Keratinocyte (primary cell): ENCODE measurements around the gene C16orf92. TPM values are rescaled to one million over a fixed set of nuclear protein-coding genes. Genes with fewer than 3 reads are reported as not detected.

Experiments used
- DNase-seq: peaks from one replicate; pipeline ENCODE4 v3.0.0-alpha.2; 2011; ENCODE audit warnings: low read depth, missing footprints, low spot score
- FAIRE-seq: peaks from 2 replicates; lab custom pipeline; 2011; peaks lifted over from hg19 to GRCh38; lab: Jason Lieb, UNC
- H2AFZ ChIP-seq: 2 replicates; pipeline ENCODE4 v1.6.0; 2012; ENCODE audit warnings: low read length, control low read depth, inconsistent platforms; ENCODE audit not compliant: control insufficient read depth
- H3K27ac ChIP-seq: 2 replicates; pipeline ENCODE4 v1.5.1; 2011; ENCODE audit warnings: low read length; ENCODE audit not compliant: control insufficient read depth, insufficient read depth
- H3K27me3 ChIP-seq: 3 replicates; pipeline ENCODE4 v1.6.0; 2011; ENCODE audit warnings: low read length; ENCODE audit not compliant: control insufficient read depth, insufficient read depth; ENCODE audit errors: extremely low read depth
- H3K36me3 ChIP-seq, 2 experiments: 2 replicates in 1 of 2; 3 replicates in 1 of 2; pipeline ENCODE4 v1.5.1; 2011; ENCODE audit warnings: low read length in 2 of 2, mild to moderate bottlenecking in 1 of 2; ENCODE audit not compliant: control insufficient read depth in 2 of 2, insufficient read depth in 2 of 2; ENCODE audit errors: extremely low read depth in 1 of 2
- H3K4me1 ChIP-seq: 3 replicates; pipeline ENCODE4 v1.5.1; 2011; ENCODE audit warnings: low read length; ENCODE audit not compliant: control insufficient read depth, insufficient read depth; ENCODE audit errors: extremely low read depth
- H3K4me2 ChIP-seq: 3 replicates; pipeline ENCODE4 v1.6.0; 2011; ENCODE audit warnings: low read depth, low read length; ENCODE audit not compliant: control insufficient read depth, insufficient read depth; ENCODE audit errors: extremely low read depth
- H3K4me3 ChIP-seq, 3 experiments: fragments of 200-600 bp in 1 of 3; sonication (generic) in 1 of 3; 2 replicates in 2 of 3; 3 replicates in 1 of 3; pipeline ENCODE4 v1.5.1; 2011 to 2016; ENCODE audit warnings: low read length in 3 of 3, mild to moderate bottlenecking in 3 of 3, control low read depth in 2 of 3, inconsistent platforms in 1 of 3, low read depth in 1 of 3, mixed read lengths in 1 of 3, mixed run types in 1 of 3, moderate library complexity in 1 of 3; ENCODE audit not compliant: control insufficient read depth in 2 of 3, insufficient read depth in 2 of 3; ENCODE audit errors: extremely low read depth in 1 of 3
- H3K79me2 ChIP-seq: 2 replicates; pipeline ENCODE4 v1.6.0; 2012; ENCODE audit warnings: low read length; ENCODE audit not compliant: control insufficient read depth, insufficient read depth
- H3K9ac ChIP-seq: 3 replicates; pipeline ENCODE4 v1.6.0; 2011; ENCODE audit warnings: low read length; ENCODE audit not compliant: control insufficient read depth, insufficient read depth; ENCODE audit errors: extremely low read depth
- H3K9me1 ChIP-seq: 3 replicates; pipeline ENCODE4 v1.6.0; 2011; ENCODE audit warnings: low read length; ENCODE audit not compliant: control insufficient read depth, insufficient read depth; ENCODE audit errors: extremely low read depth
- H3K9me3 ChIP-seq: 2 replicates; pipeline ENCODE4 v1.5.1; 2012; ENCODE audit warnings: low read depth, low read length; ENCODE audit not compliant: control insufficient read depth
- H4K20me1 ChIP-seq: 3 replicates; pipeline ENCODE4 v1.6.0; 2011; ENCODE audit warnings: low read length; ENCODE audit not compliant: control insufficient read depth, insufficient read depth; ENCODE audit errors: extremely low read depth
- CTCF ChIP-seq, 3 experiments: IDR thresholded peaks in 1 of 3; conservative IDR thresholded peaks in 1 of 3; optimal IDR thresholded peaks in 1 of 3; 2 replicates in 2 of 3; 3 replicates in 1 of 3; pipeline versions ENCODE3 to v1.5.1; 2011; ENCODE audit warnings: low read length in 3 of 3, mild to moderate bottlenecking in 3 of 3, moderate library complexity in 2 of 3, control low read depth in 1 of 3, inconsistent platforms in 1 of 3; ENCODE audit not compliant: insufficient read depth in 2 of 3; ENCODE audit errors: extremely low read depth in 1 of 3
- EZH2 ChIP-seq: IDR thresholded peaks from one replicate; pipeline ENCODE4 v1.6.1; 2012; ENCODE audit warnings: inconsistent platforms, mild to moderate bottlenecking, low read length, moderate library complexity
- dilution Hi-C: fragments of 300-500 bp; cut with MboI; formaldehyde crosslinking; loops from one replicate; pipeline ENCODE4 v1.7.0; 2020; ENCODE audit warnings: low sequenced_read_pairs; ENCODE audit not compliant: extremely low pct_ligation_motif_present
- polyA minus RNA-seq, 3 experiments: library from RNA; depleted of rRNA, polyadenylated mRNA; stranded (reverse); fragments of >200 nt; gene quantifications; 1 replicate in 1 of 3; 2 replicates in 1 of 3; 3 replicates in 1 of 3; pipeline ENCODE4 v1.2.3, GENCODE V29; 2011
- polyA plus RNA-seq, 5 experiments: library from polyadenylated mRNA; depleted of rRNA in 3 of 5; stranded (reverse) in 3 of 5; stranded (forward) in 1 of 5; unstranded in 1 of 5; fragments of >200 nt; gene quantifications; 1 replicate in 1 of 5; 2 replicates in 3 of 5; 3 replicates in 1 of 5; pipeline versions ENCODE4 v1.2.1 to v1.2.3, GENCODE V29; 2011 to 2012; ENCODE audit warnings: missing spikeins in 2 of 5, low read depth in 1 of 5, low replicate concordance in 1 of 5

Gene C16orf92, protein sequence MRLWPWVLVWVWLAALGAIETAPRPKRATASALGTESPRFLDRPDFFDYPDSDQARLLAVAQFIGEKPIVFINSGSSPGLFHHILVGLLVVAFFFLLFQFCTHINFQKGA
- polyA plus RNA-seq (not detected in 3 replicates), polyA minus RNA-seq (not detected in 3 replicates)
- not detected for polyA plus RNA-seq (2011; ENCODE audit: low read depth)
- not detected in 2 replicates for polyA plus RNA-seq (2011; cell fraction: cytosol; rRNA removed)
- not detected in 2 replicates for polyA plus RNA-seq (2011; cell fraction: nucleus; rRNA removed)
- not detected in 2 replicates for polyA plus RNA-seq (2012; ENCODE audit: low replicate concordance)
- polyA minus RNA-seq (2011; cell fraction: cytosol; rRNA and poly(A)+ RNA removed): not detected
- polyA minus RNA-seq (2011; cell fraction: nucleus; rRNA and poly(A)+ RNA removed): not detected in 2 replicates

- dilution Hi-C loops: no loop called here
- no peak for DNase-seq
- Histone ChIP-seq H2AFZ (no peak within 1 kb of the TSS), H3K4me1 (peaks cover 4% of the 10 kb centered on the region), H3K27me3 (peaks cover under 1% of the 10 kb centered on the region), H3K9me3 (no peaks in the 10 kb centered on the region), H3K36me3 (no peaks in the 10 kb centered on the region), H3K4me3 (no peak within 1 kb of the TSS), H4K20me1 (no peaks in the 10 kb centered on the region), H3K4me2 (no peak within 1 kb of the TSS), H3K79me2 (no peaks in the 10 kb centered on the region), H3K9ac (no peak within 1 kb of the TSS), H3K9me1 (no peaks in the 10 kb centered on the region), H3K27ac (no peak within 1 kb of the TSS)
- TF ChIP-seq EZH2 (no peak), CTCF (optimal IDR thresholded peaks at IDR 0.05 in 1 of 3, IDR thresholded peaks at IDR 0.05 in 1 of 3, conservative IDR thresholded peaks at IDR 0.05 in 1 of 3; ENCODE audit: extremely low read depth in 1 of 3, insufficient read depth in 2 of 3, low read length in 3 of 3) (no peak)
- FAIRE-seq: no peak
Measured at GRCh38 chr16:30022887-30023286, at the start of gene C16orf92. Gene C16orf92, plus strand, starts transcription at chr16:30023198. Its CDS starts 143 bp downstream, at chr16:30023341.

DNA sequence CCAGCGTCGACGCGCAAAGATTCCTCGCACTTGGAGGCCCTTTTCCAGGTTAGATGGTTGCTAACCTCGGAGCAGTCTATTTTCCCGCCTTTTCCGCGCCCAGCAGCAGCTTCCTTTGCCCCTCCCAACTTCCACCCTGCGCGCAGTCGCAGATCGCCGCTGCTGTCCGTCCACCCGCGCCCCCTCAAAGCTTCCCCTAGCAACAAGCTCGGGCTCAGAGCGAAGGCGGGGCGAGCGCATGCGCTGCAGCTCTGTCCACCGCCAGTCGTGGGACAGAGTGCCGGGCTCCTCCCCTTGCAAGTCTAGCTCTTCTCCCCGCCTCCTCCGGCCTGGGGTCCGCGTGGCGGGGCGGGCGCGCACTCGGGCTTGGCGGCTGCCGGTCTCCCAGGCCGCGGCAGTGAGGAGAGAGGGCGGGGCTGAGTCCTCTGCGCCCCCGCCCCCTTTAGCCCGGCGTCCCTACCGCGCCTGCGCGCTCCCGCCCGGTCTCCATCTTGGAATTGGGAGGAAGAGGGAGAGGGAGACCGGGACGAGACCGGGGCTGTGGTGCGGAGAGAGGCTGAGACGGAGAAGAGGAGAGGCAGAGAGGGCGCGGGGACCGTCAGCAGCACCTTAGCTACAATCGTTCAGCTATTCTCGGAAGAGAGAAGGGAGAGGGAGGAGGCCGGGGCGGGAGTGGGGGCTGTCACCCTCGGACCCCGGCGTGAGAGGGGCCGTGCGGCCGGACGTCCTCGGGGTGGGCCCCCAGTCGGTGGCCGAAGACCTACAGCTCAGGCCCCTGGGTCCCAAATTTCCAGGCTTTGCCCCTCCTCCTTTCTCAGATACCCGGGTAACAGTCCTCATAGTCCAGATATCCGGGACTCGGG lies 49.4 kb upstream of the C16orf92 start, which contains the start of gene TAOK2:
Gene TAOK2, plus strand, starts transcription at position 485 of the 863 bp plus-strand sequence. CDS start 3,905 bp downstream, outside the sequence.
- Histone ChIP-seq H3K4me1 (peaks cover 18% of the 10 kb centered on the region), H3K36me3 (peaks cover 11 to 17% of the 10 kb centered on the region in 2 experiments), H3K27me3 (no peaks in the 10 kb centered on the region), H2AFZ (peak within 1 kb of the TSS; percentile 91), H3K79me2 (peaks cover 43% of the 10 kb centered on the region), H3K9me1 (peaks cover 4% of the 10 kb centered on the region), H3K27ac (peak within 1 kb of the TSS; percentile 81), H3K9ac (peak within 1 kb of the TSS; percentile 88), H4K20me1 (peaks cover 22% of the 10 kb centered on the region), H3K4me2 (peak within 1 kb of the TSS; percentile 80), H3K9me3 (no peaks in the 10 kb centered on the region), H3K4me3 (peak within 1 kb of the TSS; percentile 90 to 97 (median 97))
- no peak for FAIRE-seq
- dilution Hi-C loops: no loop called here
- TF ChIP-seq EZH2 (no peak), CTCF (optimal IDR thresholded peaks at IDR 0.05 in 1 of 3, IDR thresholded peaks at IDR 0.05 in 1 of 3, conservative IDR thresholded peaks at IDR 0.05 in 1 of 3; ENCODE audit: extremely low read depth in 1 of 3, insufficient read depth in 2 of 3, low read length in 3 of 3) (no peak)
- DNase-seq: peak; percentile 93
